Gastrocnemius medialis (tissue), 4 donors: ENCODE data around the gene CACNA1C.

ENCODE experiments used
- POLR2A ChIP-seq, 2 donors: fragments of 450-650 bp; IDR thresholded peaks; one replicate each; pipeline ENCODE4 v1.6.1; 2017; ENCODE audit warnings: antibody characterized with exemption in 2 of 2, mild to moderate bottlenecking in 2 of 2, moderate library complexity in 2 of 2
- TF ChIP-seq, protein P1 (sequence below), 5 experiments: fragments of 450-650 bp in 3 of 5; fragments of 200-600 bp in 2 of 5; sonication (generic) in 2 of 5; IDR thresholded peaks in 4 of 5; conservative IDR thresholded peaks in 1 of 5; 1 replicate in 4 of 5; 2 replicates in 1 of 5; pipeline ENCODE4 v1.5.1; 2016 to 2019; ENCODE audit warnings: antibody characterized with exemption in 5 of 5, mild to moderate bottlenecking in 3 of 5, moderate library complexity in 3 of 5

DNA sequence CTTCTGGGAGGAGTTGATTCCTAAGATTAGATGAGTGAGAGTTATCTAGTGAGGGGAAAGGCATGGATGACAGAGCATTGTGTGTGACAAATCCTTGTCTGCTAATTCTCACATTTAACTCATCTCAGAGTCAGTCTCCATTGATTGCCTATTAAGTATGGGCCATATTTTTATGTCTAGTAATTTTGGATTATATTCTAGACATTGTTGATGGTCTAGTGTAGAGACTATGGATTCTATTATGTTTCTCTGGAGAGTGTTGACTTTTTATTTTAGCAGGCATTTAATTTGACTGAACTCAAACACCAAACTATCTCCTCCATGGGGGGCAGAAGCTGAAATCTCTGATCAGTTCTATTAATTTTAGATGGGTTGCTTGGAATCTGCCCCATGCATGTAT lies 114.4 kb downstream of the CACNA1C start:
- no peak for TF ChIP-seq POLR2A (IDR thresholded peaks at IDR 0.05)
- TF ChIP-seq, protein P1, sequence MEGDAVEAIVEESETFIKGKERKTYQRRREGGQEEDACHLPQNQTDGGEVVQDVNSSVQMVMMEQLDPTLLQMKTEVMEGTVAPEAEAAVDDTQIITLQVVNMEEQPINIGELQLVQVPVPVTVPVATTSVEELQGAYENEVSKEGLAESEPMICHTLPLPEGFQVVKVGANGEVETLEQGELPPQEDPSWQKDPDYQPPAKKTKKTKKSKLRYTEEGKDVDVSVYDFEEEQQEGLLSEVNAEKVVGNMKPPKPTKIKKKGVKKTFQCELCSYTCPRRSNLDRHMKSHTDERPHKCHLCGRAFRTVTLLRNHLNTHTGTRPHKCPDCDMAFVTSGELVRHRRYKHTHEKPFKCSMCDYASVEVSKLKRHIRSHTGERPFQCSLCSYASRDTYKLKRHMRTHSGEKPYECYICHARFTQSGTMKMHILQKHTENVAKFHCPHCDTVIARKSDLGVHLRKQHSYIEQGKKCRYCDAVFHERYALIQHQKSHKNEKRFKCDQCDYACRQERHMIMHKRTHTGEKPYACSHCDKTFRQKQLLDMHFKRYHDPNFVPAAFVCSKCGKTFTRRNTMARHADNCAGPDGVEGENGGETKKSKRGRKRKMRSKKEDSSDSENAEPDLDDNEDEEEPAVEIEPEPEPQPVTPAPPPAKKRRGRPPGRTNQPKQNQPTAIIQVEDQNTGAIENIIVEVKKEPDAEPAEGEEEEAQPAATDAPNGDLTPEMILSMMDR (IDR thresholded peaks at IDR 0.05 in 4 of 5, conservative IDR thresholded peaks at IDR 0.05 in 1 of 5): no peak
